Glutamatergic neuron (in vitro differentiated cells): ENCODE measurements around the gene KIAA0753. TPM values are rescaled to one million over a fixed set of nuclear protein-coding genes. Genes with fewer than 3 reads are reported as not detected.

Source experiments
- DNase-seq: peaks from one replicate; pipeline ENCODE4 v3.0.0; 2022
- H3K27ac Mint-ChIP-seq: one replicate; pipeline ENCODE4 v1.8.0; 2020; ENCODE audit warnings: mild to moderate bottlenecking, mixed read lengths, inconsistent platforms; ENCODE audit not compliant: unreplicated experiment
- H3K27me3 Mint-ChIP-seq: one replicate; pipeline ENCODE4 v1.8.0; 2020; ENCODE audit warnings: mild to moderate bottlenecking, moderate library complexity, mixed read lengths, inconsistent platforms; ENCODE audit not compliant: unreplicated experiment
- H3K36me3 Mint-ChIP-seq: one replicate; pipeline ENCODE4 v1.8.0; 2020; ENCODE audit warnings: mild to moderate bottlenecking, mixed read lengths, inconsistent platforms; ENCODE audit not compliant: unreplicated experiment
- H3K4me1 Mint-ChIP-seq: one replicate; pipeline ENCODE4 v1.8.0; 2020; ENCODE audit warnings: mild to moderate bottlenecking, low read depth, mixed read lengths, inconsistent platforms; ENCODE audit not compliant: unreplicated experiment
- H3K4me3 Mint-ChIP-seq: one replicate; pipeline ENCODE4 v1.8.0; 2020; ENCODE audit warnings: mild to moderate bottlenecking, mixed read lengths, inconsistent platforms; ENCODE audit not compliant: unreplicated experiment
- H3K9me3 Mint-ChIP-seq: one replicate; pipeline ENCODE4 v1.8.0; 2020; ENCODE audit warnings: mild to moderate bottlenecking, moderate library complexity, mixed read lengths, inconsistent platforms; ENCODE audit not compliant: unreplicated experiment
- total RNA-seq: library from RNA; stranded (reverse); fragmentation: NEBNext Ultra II Directional; extraction: Animal tissue kit (Norgen Biotek cat#: 25700); gene quantifications from one replicate; pipeline ENCODE4 v1.2.1, GENCODE V29; 2021; ENCODE audit not compliant: unreplicated experiment
- TF ChIP-seq, protein P1 (sequence below): fragments of 200-600 bp; sonication (generic); IDR thresholded peaks from one replicate; pipeline ENCODE4 v1.5.0; 2021; ENCODE audit not compliant: partially characterized antibody, unreplicated experiment

Gene KIAA0753
- total RNA-seq, 1 donor from 2014 or later = 25.6 TPM

GRCh38 chr17:6654841-6655731, 14.6 kb upstream of the KIAA0753 start:
- H3K36me3 Mint-ChIP-seq = peaks cover 5% of the 10 kb centered on the region
- peaks cover 5% of the 10 kb centered on the region for H3K9me3 Mint-ChIP-seq
- H3K27ac Mint-ChIP-seq = no peak overlapping the region
- peaks cover 15% of the 10 kb centered on the region for H3K27me3 Mint-ChIP-seq
- peak overlapping the region; percentile 92 for H3K4me3 Mint-ChIP-seq
- H3K4me1 Mint-ChIP-seq = peaks cover 19% of the 10 kb centered on the region
- DNase-seq = peak; percentile 51
- TF ChIP-seq, protein P1, sequence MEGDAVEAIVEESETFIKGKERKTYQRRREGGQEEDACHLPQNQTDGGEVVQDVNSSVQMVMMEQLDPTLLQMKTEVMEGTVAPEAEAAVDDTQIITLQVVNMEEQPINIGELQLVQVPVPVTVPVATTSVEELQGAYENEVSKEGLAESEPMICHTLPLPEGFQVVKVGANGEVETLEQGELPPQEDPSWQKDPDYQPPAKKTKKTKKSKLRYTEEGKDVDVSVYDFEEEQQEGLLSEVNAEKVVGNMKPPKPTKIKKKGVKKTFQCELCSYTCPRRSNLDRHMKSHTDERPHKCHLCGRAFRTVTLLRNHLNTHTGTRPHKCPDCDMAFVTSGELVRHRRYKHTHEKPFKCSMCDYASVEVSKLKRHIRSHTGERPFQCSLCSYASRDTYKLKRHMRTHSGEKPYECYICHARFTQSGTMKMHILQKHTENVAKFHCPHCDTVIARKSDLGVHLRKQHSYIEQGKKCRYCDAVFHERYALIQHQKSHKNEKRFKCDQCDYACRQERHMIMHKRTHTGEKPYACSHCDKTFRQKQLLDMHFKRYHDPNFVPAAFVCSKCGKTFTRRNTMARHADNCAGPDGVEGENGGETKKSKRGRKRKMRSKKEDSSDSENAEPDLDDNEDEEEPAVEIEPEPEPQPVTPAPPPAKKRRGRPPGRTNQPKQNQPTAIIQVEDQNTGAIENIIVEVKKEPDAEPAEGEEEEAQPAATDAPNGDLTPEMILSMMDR = no peak

DNA sequence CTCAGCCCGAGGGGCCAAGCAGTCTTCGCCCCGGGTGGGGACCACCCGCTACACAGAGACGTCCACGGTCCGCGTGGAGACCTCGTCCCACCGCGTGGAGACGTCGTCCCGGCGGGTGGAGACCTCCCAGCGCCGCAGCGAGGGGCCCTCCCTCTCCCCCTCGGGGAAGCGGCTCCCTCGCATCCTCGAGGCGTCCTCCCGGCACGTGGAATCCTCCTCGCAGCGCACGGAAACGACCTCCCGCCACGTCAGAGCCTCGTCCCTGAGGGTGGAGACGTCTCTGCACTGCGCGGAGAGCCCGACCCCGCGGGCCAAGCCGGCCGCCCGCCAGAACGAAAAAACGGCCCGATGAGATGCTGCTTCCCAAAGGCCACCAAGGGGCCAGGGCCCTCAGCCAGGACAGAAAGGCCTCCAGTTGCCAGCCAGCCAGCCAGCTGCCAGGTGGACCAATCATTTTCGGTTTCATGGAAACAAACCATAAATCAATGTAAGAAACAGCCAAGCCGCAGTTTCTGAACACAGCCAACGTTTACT, 11.5 kb upstream of the KIAA0753 start:
- no peak for DNase-seq
- H3K9me3 Mint-ChIP-seq = peaks cover 5% of the 10 kb centered on the region
- TF ChIP-seq, protein P1 = no peak
- peak overlapping the region; percentile 74 for H3K4me3 Mint-ChIP-seq
- peaks cover 22% of the 10 kb centered on the region for H3K4me1 Mint-ChIP-seq
- no peak overlapping the region for H3K27ac Mint-ChIP-seq
- peaks cover 10% of the 10 kb centered on the region for H3K27me3 Mint-ChIP-seq
- H3K36me3 Mint-ChIP-seq = no peaks in the 10 kb centered on the region

- H3K36me3 Mint-ChIP-seq = no peaks in the 10 kb centered on the region
- peaks cover 10% of the 10 kb centered on the region for H3K27me3 Mint-ChIP-seq
- H3K27ac Mint-ChIP-seq = peak within 1 kb of the TSS; percentile 96
- H3K4me1 Mint-ChIP-seq = peaks cover 22% of the 10 kb centered on the region
- TF ChIP-seq, protein P1 = no peak
- DNase-seq = peak; percentile 97
- peak within 1 kb of the TSS; percentile 99 for H3K4me3 Mint-ChIP-seq
- H3K9me3 Mint-ChIP-seq = peaks cover 5% of the 10 kb centered on the region
Measured at GRCh38 chr17:6651354-6651918, 10.9 kb upstream of the KIAA0753 start, which contains the start of the genes C17orf100 and MED31. C17orf100 (plus strand) TSS chr17:6651762; CDS start chr17:6651914, 152 bp downstream. MED31 (minus strand) TSS chr17:6651605; CDS start chr17:6651528, 77 bp downstream.

DNA sequence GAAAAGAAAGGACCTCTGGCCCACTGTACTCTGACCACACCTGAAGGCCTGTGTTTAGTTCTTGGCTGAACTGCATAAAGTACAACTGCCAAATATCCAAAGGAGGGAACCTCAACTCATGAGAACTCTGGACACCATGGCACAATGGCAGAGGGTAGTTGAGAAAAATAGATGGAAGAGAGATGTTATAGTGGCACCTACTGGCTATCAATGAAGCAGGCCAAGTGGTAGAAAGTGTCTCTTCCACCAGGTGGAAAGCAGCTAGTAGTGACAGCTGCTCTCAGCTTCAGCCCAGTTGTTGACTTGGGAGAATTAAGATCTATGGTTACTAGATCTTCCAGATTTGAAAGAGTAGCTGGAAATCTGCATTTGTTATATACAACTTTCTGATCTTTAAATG, 7.7 kb upstream of the KIAA0753 start:
- DNase-seq = no peak
- TF ChIP-seq, protein P1 = no peak
- Mint-ChIP-seq H3K27me3 (peaks cover 7% of the 10 kb centered on the region), H3K4me1 (peaks cover 10% of the 10 kb centered on the region), H3K27ac (no peak overlapping the region), H3K4me3 (no peak overlapping the region), H3K36me3 (no peaks in the 10 kb centered on the region), H3K9me3 (peaks cover 5% of the 10 kb centered on the region)
